Gastroesophageal sphincter (tissue), 4 donors: ENCODE results near the gene RABIF. TPM values are rescaled to one million over a fixed set of nuclear protein-coding genes. Genes with fewer than 3 reads are reported as not detected.
"Not testable (repeated sequence)": the region's sequence is repeated elsewhere in the genome, so short reads cannot be mapped to it uniquely, and the experiment has no call there.

Experiments used
- ATAC-seq: fragments of 150-250 bp; one replicate; pipeline ENCODE4 v1.9.1; 2016; ENCODE audit warnings: mild to moderate bottlenecking, moderate library complexity
- H3K27ac ChIP-seq, 4 donors: fragments of 200-600 bp; sonication (generic) in 3 of 4; 1 replicate in 3 of 4; 2 replicates in 1 of 4; pipeline ENCODE4 v1.5.1; 2016 to 2019
- H3K27me3 ChIP-seq: fragments of 200-600 bp; sonication (generic); one replicate; pipeline ENCODE4 v1.5.1; 2019
- H3K36me3 ChIP-seq, 2 donors: fragments of 200-600 bp; sonication (generic); one replicate each; pipeline ENCODE4 v1.5.1; 2019; ENCODE audit warnings: control low read depth in 1 of 2
- H3K4me1 ChIP-seq, 3 donors: fragments of 200-600 bp; sonication (generic); 1 replicate in 2 of 3; 2 replicates in 1 of 3; pipeline ENCODE4 v1.5.1; 2016 to 2019; ENCODE audit warnings: control low read depth in 2 of 3
- H3K4me3 ChIP-seq, 2 donors: fragments of 200-600 bp; sonication (generic); one replicate each; pipeline ENCODE4 v1.5.1; 2019; ENCODE audit warnings: mild to moderate bottlenecking in 1 of 2, moderate library complexity in 1 of 2
- H3K9me3 ChIP-seq, 3 donors: fragments of 200-600 bp; sonication (generic); one replicate each; pipeline ENCODE4 v1.5.1; 2017 to 2019; ENCODE audit warnings: control low read depth in 2 of 3
- EP300 ChIP-seq: sonication (generic); formaldehyde crosslinking; IDR thresholded peaks from one replicate; pipeline ENCODE4 v1.6.1; 2017; ENCODE audit warnings: antibody characterized with exemption, mild to moderate bottlenecking
- POLR2A ChIP-seq, 2 donors: fragments of 450-650 bp; IDR thresholded peaks; one replicate each; pipeline ENCODE4 v1.6.1; 2017; ENCODE audit warnings: antibody characterized with exemption in 2 of 2, mild to moderate bottlenecking in 2 of 2, moderate library complexity in 1 of 2
- POLR2AphosphoS5 ChIP-seq: sonication (generic); formaldehyde crosslinking; IDR thresholded peaks from one replicate; pipeline ENCODE4 v1.6.1; 2017; ENCODE audit warnings: antibody characterized with exemption
- WGBS, 2 donors: methylation state at CpG; one replicate each; pipeline ENCODE4 v1.1.5; 2018; ENCODE audit warnings: low coverage in 1 of 2; 5-methylcytosine and 5-hydroxymethylcytosine counted together
- total RNA-seq, 4 donors: library from RNA; depleted of rRNA; stranded (reverse); fragments of >200 nt; gene quantifications; one replicate each; pipeline ENCODE4 v1.1.0, GENCODE V29; 2016
- TF ChIP-seq, protein P1 (sequence below), 4 experiments: fragments of 200-600 bp in 2 of 4; fragments of 450-650 bp in 2 of 4; sonication (generic) in 1 of 4; IDR thresholded peaks; one replicate each; pipeline ENCODE4 v1.5.1; 2017 to 2019; ENCODE audit warnings: antibody characterized with exemption in 4 of 4, mild to moderate bottlenecking in 2 of 4, moderate library complexity in 2 of 4

The RABIF gene
- total RNA-seq, 4 donors from 2014 or later = 4.7 to 7.3 (median 6.1) TPM

DNA sequence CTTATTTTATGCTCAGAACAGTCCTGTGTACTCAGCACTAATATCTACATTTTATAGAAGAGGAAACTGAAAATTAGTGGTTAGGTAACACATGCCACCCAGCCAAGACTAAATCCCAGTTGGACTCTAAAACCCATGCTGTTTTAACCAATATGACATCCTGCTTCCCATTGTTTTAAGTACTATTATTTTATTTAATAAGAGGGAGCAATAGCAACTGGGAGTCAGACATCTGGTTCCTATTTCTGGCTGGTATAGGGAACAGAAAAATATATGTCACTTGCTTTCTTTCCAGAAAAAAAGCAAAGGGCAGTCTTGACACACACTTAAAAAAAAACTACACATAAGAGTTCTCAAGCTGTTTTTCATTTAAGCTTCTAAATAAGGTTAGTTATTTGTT is 26.2 kb upstream of the RABIF start:
- H3K4me1 ChIP-seq = no peaks in the 10 kb centered on the region
- H3K27me3 ChIP-seq = no peaks in the 10 kb centered on the region
- no peak overlapping the region for H3K27ac ChIP-seq
- H3K36me3 ChIP-seq = peaks cover 12 to 97% of the 10 kb centered on the region in 2 donors
- no peak overlapping the region for H3K4me3 ChIP-seq
- no peaks in the 10 kb centered on the region for H3K9me3 ChIP-seq
- ATAC-seq = no peak
- TF ChIP-seq, protein P1, sequence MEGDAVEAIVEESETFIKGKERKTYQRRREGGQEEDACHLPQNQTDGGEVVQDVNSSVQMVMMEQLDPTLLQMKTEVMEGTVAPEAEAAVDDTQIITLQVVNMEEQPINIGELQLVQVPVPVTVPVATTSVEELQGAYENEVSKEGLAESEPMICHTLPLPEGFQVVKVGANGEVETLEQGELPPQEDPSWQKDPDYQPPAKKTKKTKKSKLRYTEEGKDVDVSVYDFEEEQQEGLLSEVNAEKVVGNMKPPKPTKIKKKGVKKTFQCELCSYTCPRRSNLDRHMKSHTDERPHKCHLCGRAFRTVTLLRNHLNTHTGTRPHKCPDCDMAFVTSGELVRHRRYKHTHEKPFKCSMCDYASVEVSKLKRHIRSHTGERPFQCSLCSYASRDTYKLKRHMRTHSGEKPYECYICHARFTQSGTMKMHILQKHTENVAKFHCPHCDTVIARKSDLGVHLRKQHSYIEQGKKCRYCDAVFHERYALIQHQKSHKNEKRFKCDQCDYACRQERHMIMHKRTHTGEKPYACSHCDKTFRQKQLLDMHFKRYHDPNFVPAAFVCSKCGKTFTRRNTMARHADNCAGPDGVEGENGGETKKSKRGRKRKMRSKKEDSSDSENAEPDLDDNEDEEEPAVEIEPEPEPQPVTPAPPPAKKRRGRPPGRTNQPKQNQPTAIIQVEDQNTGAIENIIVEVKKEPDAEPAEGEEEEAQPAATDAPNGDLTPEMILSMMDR (IDR thresholded peaks at IDR 0.05) = no peak
- TF ChIP-seq EP300 = no peak

DNA sequence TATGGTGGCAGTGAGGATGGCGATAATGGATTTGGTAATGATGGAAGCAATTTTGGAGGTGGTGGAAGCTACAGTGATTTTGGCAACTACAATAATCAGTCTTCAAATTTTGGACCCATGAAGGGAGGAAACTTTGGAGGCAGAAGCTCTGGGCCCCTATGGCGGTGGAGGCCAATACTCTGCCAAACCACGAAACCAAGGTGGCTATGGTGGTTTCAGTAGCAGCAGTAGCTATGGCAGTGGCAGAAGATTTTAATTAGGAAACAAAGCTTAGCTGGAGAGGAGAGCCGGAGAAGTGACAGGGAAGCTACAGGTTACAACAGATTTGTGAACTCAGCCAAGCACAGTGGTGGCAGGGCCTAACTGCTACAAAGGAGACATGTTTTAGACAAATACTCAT is 23.5 kb upstream of the RABIF start:
- not testable (repeated sequence) for H3K27ac ChIP-seq, H3K4me1 ChIP-seq, H3K9me3 ChIP-seq, H3K4me3 ChIP-seq, H3K27me3 ChIP-seq, ATAC-seq
- H3K36me3 ChIP-seq = peaks cover 12 to 99% of the 10 kb centered on the region in 2 donors
- WGBS, 2 donors = 86 to 87% methylated on average over 1 to 3 of the region's 4 CpGs

DNA sequence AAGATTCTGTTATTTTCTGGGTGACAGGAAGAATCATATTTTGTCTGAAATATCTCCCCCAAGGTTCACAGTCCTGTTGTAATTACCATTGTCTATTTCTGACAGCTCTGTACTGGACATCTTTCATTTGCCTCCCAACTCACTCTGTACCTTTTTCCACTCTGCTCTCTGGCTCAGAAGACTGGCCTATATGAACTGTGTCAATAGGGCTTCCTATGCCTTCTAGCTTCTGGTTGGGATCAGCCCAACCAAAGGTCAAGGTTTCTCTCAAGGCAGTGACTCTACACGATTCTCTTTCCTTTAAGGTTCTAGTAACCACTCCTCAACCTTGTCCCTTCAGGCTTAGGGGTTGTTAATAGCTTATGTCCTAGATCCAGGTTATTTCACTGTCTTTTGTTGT is 20.5 kb upstream of the RABIF start:
- no peak for ATAC-seq
- H3K4me3 ChIP-seq = no peak overlapping the region
- peaks cover 6 to 96% of the 10 kb centered on the region in 2 donors for H3K36me3 ChIP-seq
- TF ChIP-seq EP300 (no peak), POLR2A (IDR thresholded peaks at IDR 0.05) (no peak), POLR2AphosphoS5 (no peak)
- TF ChIP-seq, protein P1 (IDR thresholded peaks at IDR 0.05) = no peak
- no peaks in the 10 kb centered on the region for H3K4me1 ChIP-seq
- H3K27ac ChIP-seq = no peak overlapping the region
- WGBS, 2 donors = 87% methylated on average over 1 of the region's 1 CpG; no CpG with 5 or more reads in 1 of the 2 donors
- H3K9me3 ChIP-seq = no peaks in the 10 kb centered on the region
- H3K27me3 ChIP-seq = no peaks in the 10 kb centered on the region

DNA sequence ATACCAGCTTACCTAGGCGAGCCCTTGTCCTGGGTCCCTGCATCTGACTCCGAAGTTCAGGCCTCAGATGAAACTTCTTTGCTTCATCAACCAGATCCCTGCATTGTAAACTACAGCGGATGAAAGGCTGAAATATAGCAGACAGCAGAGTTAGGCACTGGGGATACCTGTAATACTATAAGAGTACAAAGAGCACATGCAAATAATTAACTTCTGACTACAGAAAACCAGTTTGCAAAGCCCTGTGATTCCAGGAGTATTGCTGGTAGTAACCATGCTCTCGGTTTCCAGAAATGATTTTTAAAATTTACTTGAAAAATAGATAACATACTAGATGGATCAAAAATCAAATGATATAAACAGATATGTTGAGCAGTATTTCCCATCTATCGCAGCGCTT is 20.0 kb upstream of the RABIF start:
- no peak for ATAC-seq
- H3K9me3 ChIP-seq = no peaks in the 10 kb centered on the region
- H3K27me3 ChIP-seq = no peaks in the 10 kb centered on the region
- peaks cover 2 to 96% of the 10 kb centered on the region in 2 donors for H3K36me3 ChIP-seq
- 87 to 91% methylated on average over 5 of the region's 6 CpGs for WGBS, 2 donors
- no peak overlapping the region for H3K4me3 ChIP-seq
- no peaks in the 10 kb centered on the region for H3K4me1 ChIP-seq
- H3K27ac ChIP-seq = no peak overlapping the region
- TF ChIP-seq POLR2AphosphoS5 = no peak
- no peak for TF ChIP-seq POLR2A (IDR thresholded peaks at IDR 0.05)
- TF ChIP-seq, protein P1 (IDR thresholded peaks at IDR 0.05) = no peak

DNA sequence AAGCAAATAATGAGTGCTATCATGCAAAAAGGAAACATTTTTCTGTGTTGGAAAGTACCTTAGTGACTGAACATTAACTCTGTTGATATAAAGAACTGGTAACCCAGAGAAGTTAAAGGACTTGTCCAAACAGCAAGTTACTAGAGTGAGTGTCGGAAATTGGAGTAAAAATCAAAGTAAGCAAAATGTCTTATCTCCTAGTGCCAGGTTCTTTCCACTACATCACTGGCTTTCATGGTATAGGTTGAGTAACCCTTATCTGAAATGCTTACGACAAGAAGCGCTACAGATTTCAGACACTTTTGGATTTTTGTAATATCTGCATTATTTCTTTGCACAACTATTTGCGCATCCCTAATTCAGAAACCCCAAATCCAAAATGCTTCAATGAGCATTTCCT is 16.4 kb upstream of the RABIF start:
- 53 to 75% methylated on average over 4 of the region's 4 CpGs for WGBS, 2 donors
- TF ChIP-seq POLR2AphosphoS5 (no peak), EP300 (no peak)
- TF ChIP-seq, protein P1 (IDR thresholded peaks at IDR 0.05) = no peak
- Histone ChIP-seq H3K9me3 (no peaks in the 10 kb centered on the region), H3K36me3 (peaks cover 0 to 92% of the 10 kb centered on the region in 2 donors), H3K4me3 (no peak overlapping the region), H3K27ac (no peak overlapping the region), H3K4me1 (no peaks in the 10 kb centered on the region), H3K27me3 (no peaks in the 10 kb centered on the region)
- no peak for ATAC-seq

DNA sequence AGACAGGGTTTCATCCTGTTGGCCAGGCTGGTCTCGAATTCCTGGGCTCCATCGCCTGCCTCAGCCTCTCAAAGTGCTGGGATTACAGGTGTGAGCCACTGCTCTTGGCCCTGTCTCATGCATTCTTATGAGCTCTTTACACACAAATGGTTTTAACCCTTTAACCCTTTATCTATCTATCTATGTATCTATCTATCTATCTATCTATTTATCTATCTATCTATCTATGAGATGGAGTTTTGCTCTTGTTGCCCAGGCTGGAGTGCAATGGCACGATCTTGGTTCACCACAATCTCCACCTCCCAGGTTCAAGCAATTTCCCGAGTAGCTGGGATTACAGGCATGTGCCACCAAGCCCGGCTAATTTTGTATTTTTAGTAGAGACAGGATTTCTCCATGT is 14.9 kb upstream of the RABIF start:
- H3K9me3 ChIP-seq, H3K27ac ChIP-seq, H3K4me1 ChIP-seq, ATAC-seq, H3K27me3 ChIP-seq, H3K4me3 ChIP-seq: not testable (repeated sequence)
- H3K36me3 ChIP-seq = peaks cover 0 to 90% of the 10 kb centered on the region in 2 donors
- WGBS, 2 donors = 90 to 100% methylated on average over 2 to 5 of the region's 5 CpGs
